DOHH2 (cell line): ENCODE results near the gene WDR5.

Experiments used
- CTCF ChIP-seq: fragments of 200-600 bp; sonication (generic); IDR thresholded peaks from one replicate; pipeline ENCODE4 v1.5.1; 2014; ENCODE audit warnings: antibody characterized with exemption, mild to moderate bottlenecking, low read depth, low read length; ENCODE audit not compliant: poor library complexity, severe bottlenecking
- EZH2phosphoT487 ChIP-seq: fragments of 200-600 bp; sonication (generic); IDR thresholded peaks from 2 replicates; pipeline ENCODE4 v1.6.1; 2017; ENCODE audit warnings: borderline replicate concordance, mild to moderate bottlenecking, antibody characterized with exemption, low read length, moderate library complexity, mixed read lengths

- TF ChIP-seq CTCF (no peak), EZH2phosphoT487 (no peak)
These were observed 58.1 kb downstream of the WDR5 start for GRCh38 chr9:134193912-134194535.
